Omental fat pad (tissue), 4 donors: ENCODE results near the gene FBXW9. TPM values are rescaled to one million over a fixed set of nuclear protein-coding genes. Genes with fewer than 3 reads are reported as not detected.
"Not testable (repeated sequence)": the region's sequence is repeated elsewhere in the genome, so short reads cannot be mapped to it uniquely, and the experiment has no call there.

Experiments
- ATAC-seq: fragments of 150-250 bp; one replicate; pipeline ENCODE4 v1.9.1; 2016; ENCODE audit warnings: mild to moderate bottlenecking, moderate library complexity; ENCODE audit not compliant: low FRiP score
- DNase-seq: peaks from one replicate; pipeline ENCODE4 v3.0.0-alpha.2; 2019; ENCODE audit warnings: low spot score
- total RNA-seq, 4 donors: library from RNA; depleted of rRNA; stranded (reverse); fragments of >200 nt; gene quantifications; one replicate each; pipeline ENCODE4 v1.1.0, GENCODE V29; 2016
- TF ChIP-seq, protein P1 (sequence below), 3 donors: fragments of 450-650 bp; IDR thresholded peaks; one replicate each; pipeline ENCODE4 v1.5.1; 2016 to 2017; ENCODE audit warnings: antibody characterized with exemption in 3 of 3, mild to moderate bottlenecking in 3 of 3, moderate library complexity in 2 of 3

The FBXW9 gene
- total RNA-seq, 4 donors from 2014 or later, result 3.2 to 5.6 (median 4.4) TPM

DNA sequence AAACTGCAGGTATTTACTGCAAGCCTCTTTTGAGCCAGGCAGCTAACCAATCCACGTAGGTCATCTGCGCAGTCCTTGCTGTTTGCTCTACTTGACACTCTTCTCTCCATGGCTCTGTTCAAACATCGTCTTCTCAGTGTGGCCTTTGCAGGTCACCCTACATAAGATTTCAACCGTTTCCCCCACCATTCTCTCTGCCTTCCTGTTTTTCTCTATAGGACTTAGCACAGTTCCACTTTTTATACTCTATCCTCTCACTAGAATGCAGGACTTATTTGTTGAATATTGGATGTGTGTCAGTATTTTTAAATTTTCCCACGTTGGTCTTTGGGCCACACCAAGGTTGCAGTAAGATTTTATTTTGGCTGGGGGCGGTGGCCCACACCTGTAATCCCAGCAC, 1.7 kb upstream of the FBXW9 start:
- ATAC-seq, result no peak

DNA sequence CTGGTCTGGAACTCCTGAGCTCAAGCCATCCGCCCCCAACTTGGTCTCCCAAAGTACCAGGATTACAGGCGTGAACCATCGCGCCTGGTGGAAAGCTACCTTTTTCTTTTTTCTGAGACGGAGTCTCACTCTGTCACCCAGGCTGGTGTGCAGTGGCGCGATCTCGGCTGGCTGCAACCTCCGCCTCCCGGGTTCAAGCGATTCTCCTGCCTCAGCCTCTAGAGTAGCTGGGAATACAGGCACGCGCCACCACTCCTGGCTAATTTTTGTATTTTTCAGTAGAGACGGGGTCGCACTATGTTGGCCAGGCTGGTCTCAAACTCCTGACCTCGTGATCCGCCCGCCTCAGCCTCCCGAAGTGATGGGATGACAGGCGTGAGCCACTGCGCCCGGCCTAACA, 994 bp upstream of the FBXW9 start:
- ATAC-seq, DNase-seq: not testable (repeated sequence)

More for the DNA sequence above, 1.7 kb upstream of the FBXW9 start:
- TF ChIP-seq, protein P1, sequence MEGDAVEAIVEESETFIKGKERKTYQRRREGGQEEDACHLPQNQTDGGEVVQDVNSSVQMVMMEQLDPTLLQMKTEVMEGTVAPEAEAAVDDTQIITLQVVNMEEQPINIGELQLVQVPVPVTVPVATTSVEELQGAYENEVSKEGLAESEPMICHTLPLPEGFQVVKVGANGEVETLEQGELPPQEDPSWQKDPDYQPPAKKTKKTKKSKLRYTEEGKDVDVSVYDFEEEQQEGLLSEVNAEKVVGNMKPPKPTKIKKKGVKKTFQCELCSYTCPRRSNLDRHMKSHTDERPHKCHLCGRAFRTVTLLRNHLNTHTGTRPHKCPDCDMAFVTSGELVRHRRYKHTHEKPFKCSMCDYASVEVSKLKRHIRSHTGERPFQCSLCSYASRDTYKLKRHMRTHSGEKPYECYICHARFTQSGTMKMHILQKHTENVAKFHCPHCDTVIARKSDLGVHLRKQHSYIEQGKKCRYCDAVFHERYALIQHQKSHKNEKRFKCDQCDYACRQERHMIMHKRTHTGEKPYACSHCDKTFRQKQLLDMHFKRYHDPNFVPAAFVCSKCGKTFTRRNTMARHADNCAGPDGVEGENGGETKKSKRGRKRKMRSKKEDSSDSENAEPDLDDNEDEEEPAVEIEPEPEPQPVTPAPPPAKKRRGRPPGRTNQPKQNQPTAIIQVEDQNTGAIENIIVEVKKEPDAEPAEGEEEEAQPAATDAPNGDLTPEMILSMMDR (IDR thresholded peaks at IDR 0.05), result no peak
- DNase-seq, result no peak

DNA sequence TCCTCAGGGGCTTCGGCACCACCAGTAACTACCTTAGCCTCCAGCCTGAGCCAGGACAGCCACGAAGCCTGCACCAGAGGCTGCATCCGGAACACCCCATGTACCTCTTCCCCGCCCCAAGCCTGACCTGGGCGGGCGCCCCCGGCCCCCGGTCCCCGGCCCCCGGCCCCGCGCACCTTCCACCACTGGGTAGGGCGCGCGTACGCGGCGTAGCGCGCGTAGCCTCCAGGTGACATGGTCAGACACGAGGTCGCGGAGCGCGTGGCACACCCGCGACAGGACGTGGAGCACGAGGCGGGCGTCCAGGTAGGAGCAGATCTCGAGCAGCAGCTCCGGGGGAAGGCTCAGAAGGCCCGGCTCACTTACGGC, 450 bp downstream of the FBXW9 start:
- TF ChIP-seq, protein P1 (IDR thresholded peaks at IDR 0.05), result no peak
- DNase-seq (no peak), ATAC-seq (peak; percentile 16)

DNA sequence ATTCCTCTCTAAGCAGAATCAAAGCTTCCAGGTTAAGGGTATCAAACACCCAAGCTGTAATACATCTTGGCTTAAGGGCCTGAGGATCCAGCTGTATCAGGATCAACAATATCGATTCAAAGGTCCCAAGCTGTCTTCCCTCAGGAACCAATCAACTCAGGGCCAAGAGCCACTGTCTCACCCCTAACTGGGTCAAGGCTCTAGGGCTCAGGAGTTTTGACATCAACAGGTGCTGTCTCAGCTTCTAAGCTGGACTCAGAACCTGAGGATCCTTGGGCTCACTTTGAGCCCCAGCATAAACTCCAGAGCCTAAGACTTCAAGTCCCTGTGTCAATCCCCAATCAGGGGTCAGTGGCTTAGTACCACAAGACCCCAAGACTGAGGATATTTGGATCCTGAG, 917 bp downstream of the FBXW9 start:
- TF ChIP-seq, protein P1 (IDR thresholded peaks at IDR 0.05), result no peak
- no peak for DNase-seq

DNA sequence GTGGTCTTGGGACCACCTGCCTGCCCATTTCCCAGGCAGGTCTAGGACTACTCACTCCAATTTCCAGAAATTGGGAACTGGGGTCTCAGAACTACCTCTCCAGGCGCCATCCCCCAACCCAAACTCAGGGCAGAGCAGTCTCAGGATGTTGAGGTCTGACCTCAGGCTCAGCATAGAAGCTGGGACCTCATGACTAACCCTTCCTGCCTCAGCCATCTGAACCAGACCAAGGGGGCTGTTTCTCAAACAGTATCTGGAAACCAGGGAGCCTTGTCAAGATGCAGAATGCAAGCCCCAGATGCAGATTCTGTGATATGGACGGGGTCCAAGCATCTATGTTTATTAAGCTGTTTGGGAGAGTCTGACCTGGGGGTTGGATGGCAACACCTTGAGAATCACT, 1.3 kb downstream of the FBXW9 start:
- no peak for ATAC-seq
- TF ChIP-seq, protein P1 (IDR thresholded peaks at IDR 0.05), result no peak

More for the DNA sequence above, 917 bp downstream of the FBXW9 start:
- ATAC-seq, result no peak

DNA sequence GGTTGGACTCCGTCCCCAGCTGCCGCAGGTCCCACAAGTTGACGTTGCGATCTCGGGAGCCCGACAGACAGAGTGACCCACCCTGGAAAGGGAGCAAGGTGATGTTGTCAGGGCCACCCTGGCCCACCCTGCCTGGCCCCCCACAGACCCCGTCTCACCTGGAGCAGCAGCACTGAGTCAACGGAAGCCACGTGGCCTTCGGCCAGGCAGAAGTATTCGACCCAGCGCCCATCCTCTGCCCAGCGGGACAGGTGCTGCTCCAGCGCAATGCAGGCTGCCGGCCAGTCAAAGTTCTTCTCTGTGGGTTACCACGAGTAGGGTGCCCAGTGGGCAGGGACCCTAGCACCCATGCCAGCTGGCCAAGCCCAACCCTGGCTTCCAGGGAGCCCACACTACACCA, 1.8 kb downstream of the FBXW9 start:
- TF ChIP-seq, protein P1 (IDR thresholded peaks at IDR 0.05), result no peak
- ATAC-seq (no peak), DNase-seq (no peak)

More for the DNA sequence above, 1.3 kb downstream of the FBXW9 start:
- DNase-seq, result no peak

DNA sequence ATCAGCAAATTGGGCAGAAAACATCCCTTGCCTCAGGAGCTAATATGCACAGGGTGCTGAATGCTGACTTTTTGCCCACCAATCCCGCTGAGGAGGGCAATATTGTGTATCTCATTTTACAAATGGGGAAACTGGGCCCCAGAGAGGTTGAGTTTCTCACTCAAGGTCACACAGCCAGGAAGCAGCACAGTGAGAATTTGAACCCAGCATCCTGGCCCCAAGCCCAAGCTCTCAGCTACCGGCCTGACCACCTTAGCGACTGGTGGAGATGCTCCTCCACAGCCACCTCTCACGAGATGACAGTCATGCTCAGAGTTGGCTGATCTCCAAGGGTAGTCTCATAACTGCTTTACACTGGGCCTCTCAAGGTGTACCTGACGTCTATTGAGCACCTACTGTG, 3.5 kb downstream of the FBXW9 start:
- DNase-seq (no peak), ATAC-seq (no peak)
- TF ChIP-seq, protein P1 (IDR thresholded peaks at IDR 0.05), result no peak
